IMR-90 (cell line): ENCODE data around the gene TMEFF1. TPM values are rescaled to one million over a fixed set of nuclear protein-coding genes. Genes with fewer than 3 reads are reported as not detected.
A peak's percentile ranks its signal among the peaks of the same experiment; 100 is the strongest.

ENCODE experiments used
- ATAC-seq: fragments of 200-7000 bp; cut with Tn5 transposase; 2 replicates; pipeline ENCODE4 v1.9.1; 2020; ENCODE audit warnings: low read depth, mild to moderate bottlenecking, moderate library complexity
- BruUV-seq: library from RNA; stranded (reverse); fragments of 400-500 nt; replicated peaks from 2 replicates; lab custom pipeline; 2021; lab: Mats Ljungman, UMichigan
- CTCF ChIA-PET: fragments of 300-600 bp; formaldehyde crosslinking; extraction: SDS; loops from one replicate; lab custom pipeline; 2021; ENCODE audit warnings: antibody characterized with exemption; lab: Yijun Ruan, JAX
- POLR2A ChIA-PET: fragments of 300-600 bp; sonication (Branson Sonifier 250); formaldehyde crosslinking; loops from one replicate; lab custom pipeline; 2022; ENCODE audit warnings: antibody characterized with exemption; ENCODE audit not compliant: unreplicated experiment; lab: Charles Lee
- DNase-seq: peaks from one replicate; pipeline ENCODE4 v3.0.0; 2013
- H2AFZ ChIP-seq: replicated peaks from 2 replicates; pipeline ENCODE3; 2013; ENCODE audit warnings: low read length, mild to moderate bottlenecking; ENCODE audit not compliant: poor library complexity
- H2AK5ac ChIP-seq: 2 replicates; pipeline ENCODE4 v1.6.1; 2013; ENCODE audit warnings: low read depth, low read length, inconsistent platforms
- H2AK9ac ChIP-seq: replicated peaks from 2 replicates; pipeline ENCODE3; 2013; ENCODE audit warnings: mild to moderate bottlenecking, low read depth, low read length, moderate library complexity; ENCODE audit not compliant: poor library complexity
- H2BK120ac ChIP-seq: 2 replicates; pipeline ENCODE4 v1.6.1; 2013; ENCODE audit warnings: low read depth, low read length, inconsistent platforms
- H2BK15ac ChIP-seq: 3 replicates; pipeline ENCODE4 v1.6.1; 2013; ENCODE audit warnings: low read depth, low read length, inconsistent platforms
- H2BK20ac ChIP-seq: 2 replicates; pipeline ENCODE4 v1.6.1; 2013; ENCODE audit warnings: low read depth, mild to moderate bottlenecking, inconsistent platforms, low read length, moderate library complexity
- H2BK5ac ChIP-seq: 2 replicates; pipeline ENCODE4 v1.6.1; 2013; ENCODE audit warnings: mild to moderate bottlenecking, low read depth, low read length, inconsistent platforms; ENCODE audit not compliant: poor library complexity, severe bottlenecking
- H3K14ac ChIP-seq: replicated peaks from 2 replicates; pipeline ENCODE4 v1.6.1; 2013; ENCODE audit warnings: low read depth, low read length, inconsistent platforms
- H3K18ac ChIP-seq: 2 replicates; pipeline ENCODE4 v1.6.1; 2013; ENCODE audit warnings: low read depth, low read length, control low read depth
- H3K23ac ChIP-seq: 2 replicates; pipeline ENCODE4 v1.6.1; 2013; ENCODE audit warnings: low read depth, low read length, inconsistent platforms
- H3K27ac ChIP-seq: 2 replicates; pipeline ENCODE4 v1.5.1; 2013; ENCODE audit warnings: mild to moderate bottlenecking, control low read depth, low read length; ENCODE audit not compliant: insufficient read depth
- H3K27me3 ChIP-seq: 2 replicates; pipeline ENCODE4 v1.6.1; 2013; ENCODE audit warnings: low read length; ENCODE audit not compliant: control insufficient read depth, insufficient read depth
- H3K36me3 ChIP-seq: 2 replicates; pipeline ENCODE4 v1.6.1; 2013; ENCODE audit warnings: low read length, mixed read lengths; ENCODE audit not compliant: control insufficient read depth, insufficient read depth
- H3K4ac ChIP-seq: 2 replicates; pipeline ENCODE4 v1.6.1; 2013; ENCODE audit warnings: low read depth, low read length, inconsistent platforms
- H3K4me1 ChIP-seq: 2 replicates; pipeline ENCODE4 v1.6.1; 2013; ENCODE audit warnings: low read length, mixed read lengths; ENCODE audit not compliant: control insufficient read depth, insufficient read depth
- H3K4me2 ChIP-seq: 2 replicates; pipeline ENCODE4 v1.6.1; 2013; ENCODE audit warnings: low read depth, mild to moderate bottlenecking, control low read depth, low read length, moderate library complexity
- H3K4me3 ChIP-seq: 2 replicates; pipeline ENCODE4 v1.5.1; 2013; ENCODE audit warnings: low read depth, mild to moderate bottlenecking, control low read depth, low read length, moderate library complexity; ENCODE audit not compliant: insufficient read depth
- H3K56ac ChIP-seq: 2 replicates; pipeline ENCODE4 v1.6.1; 2013; ENCODE audit warnings: low read length, inconsistent platforms; ENCODE audit not compliant: insufficient read depth; ENCODE audit errors: extremely low read depth
- H3K79me1 ChIP-seq, 2 experiments: 2 replicates each; pipeline ENCODE4 v1.6.1; 2013; ENCODE audit warnings: low read length in 2 of 2, inconsistent platforms in 1 of 2, low read depth in 1 of 2
- H3K9ac ChIP-seq: 2 replicates; pipeline ENCODE4 v1.6.1; 2013; ENCODE audit warnings: low read depth, low read length, control low read depth
- H3K9me1 ChIP-seq: 2 replicates; pipeline ENCODE4 v1.6.1; 2013; ENCODE audit warnings: low read length, inconsistent platforms; ENCODE audit not compliant: insufficient read depth
- H3K9me3 ChIP-seq: 2 replicates; pipeline ENCODE4 v1.6.1; 2013; ENCODE audit warnings: low read length; ENCODE audit not compliant: control insufficient read depth, insufficient read depth
- H4K20me1 ChIP-seq: 2 replicates; pipeline ENCODE4 v1.6.1; 2013; ENCODE audit warnings: low read length, inconsistent platforms; ENCODE audit not compliant: insufficient read depth
- H4K5ac ChIP-seq: 2 replicates; pipeline ENCODE4 v1.6.1; 2013; ENCODE audit warnings: mild to moderate bottlenecking, low read depth, low read length, control low read depth
- H4K8ac ChIP-seq, 2 experiments: 2 replicates each; pipeline ENCODE4 v1.6.1; 2013; ENCODE audit warnings: low read depth in 2 of 2, low read length in 2 of 2, control low read depth in 1 of 2, inconsistent platforms in 1 of 2
- H4K91ac ChIP-seq: 2 replicates; pipeline ENCODE4 v1.6.1; 2013; ENCODE audit warnings: low read depth, low read length, inconsistent platforms; ENCODE audit not compliant: insufficient read depth
- CEBPB ChIP-seq: IDR thresholded peaks from 2 replicates; pipeline ENCODE4 v1.6.1; 2012; ENCODE audit warnings: low read depth, low read length, improper control_type of control experiment
- POLR2A ChIP-seq: IDR thresholded peaks from 2 replicates; pipeline ENCODE4 v1.6.1; 2012; ENCODE audit warnings: mild to moderate bottlenecking, low read depth, low read length
- WGBS, 2 experiments: methylation state at CpG; one replicate each; pipeline versions ENCODE4 v1.1.5 to v1.1.7; 2013; ENCODE audit warnings: missing lambda C conversion rate in 2 of 2; ENCODE audit not compliant: insufficient read length in 1 of 2; ENCODE audit errors: extremely low coverage in 2 of 2; 5-methylcytosine and 5-hydroxymethylcytosine counted together
- dilution Hi-C: fragments of 300-500 bp; cut with HindIII; formaldehyde crosslinking; loops from one replicate; pipeline ENCODE4 v1.14.3; 2018; ENCODE audit warnings: low sequenced_read_pairs; ENCODE audit not compliant: unreplicated experiment
- in situ Hi-C: fragments of 300-500 bp; cut with MboI; formaldehyde crosslinking; loops from 3 replicates; pipeline ENCODE4 v1.14.3; 2019; ENCODE audit warnings: low sequenced_read_pairs, inconsistent platforms, mixed read lengths
- intact Hi-C: fragments of 100-400 bp; cut with micrococcal nuclease; formaldehyde crosslinking; loops from 2 replicates; pipeline ENCODE4 v1.10.0; 2022
- polyA plus RNA-seq, 3 experiments: library from polyadenylated mRNA; depleted of rRNA; stranded (reverse); fragments of >200 nt; gene quantifications; 2 replicates each; pipeline ENCODE4 v1.2.3, GENCODE V29; 2012; ENCODE audit warnings: low replicate concordance in 1 of 3
- total RNA-seq: library from RNA; depleted of rRNA; stranded (reverse); fragments of >200 nt; gene quantifications from 2 replicates; pipeline ENCODE4 v1.2.3, GENCODE V29; 2012

Gene TMEFF1
- total and polyA plus RNA-seq, 2 of the 4 experiments (the other 2 are of a cell fraction): 0.62 to 0.90 TPM

- no TSS peak for BruUV-seq
Measured at GRCh38 chr9:100515578-100516494, 42.9 kb downstream of the TMEFF1 start.

More at GRCh38 chr9:100515578-100516494, 42.9 kb downstream of the TMEFF1 start:
- no peak overlapping the region for H2BK15ac ChIP-seq
- no peak overlapping the region; the same call in 1 of the 2 replicates for H3K14ac ChIP-seq
- no peaks in the 10 kb centered on the region for H3K36me3 ChIP-seq
- no peak overlapping the region for H3K9ac ChIP-seq
- H3K18ac ChIP-seq: no peak overlapping the region
- no peaks in the 10 kb centered on the region; a peak in 2 of 4 replicates for H3K79me1 ChIP-seq
- no peak overlapping the region for H3K56ac ChIP-seq
- H3K9me3 ChIP-seq: no peaks in the 10 kb centered on the region
- no peak overlapping the region for H2BK5ac ChIP-seq
- H3K27me3 ChIP-seq: no peaks in the 10 kb centered on the region
- H4K91ac ChIP-seq: no peak overlapping the region
- no peak overlapping the region for H3K27ac ChIP-seq
- no peak overlapping the region for H3K23ac ChIP-seq
- peak; percentile 34 for DNase-seq
- WGBS, 2 experiments: 0% methylated on average over 1 of the region's 6 CpGs; no CpG with 5 or more reads in 1 of the 2 experiments
- H2BK120ac ChIP-seq: no peak overlapping the region
- no peak overlapping the region for H2AFZ ChIP-seq
- intact Hi-C loops: no loop called here
- H3K4me2 ChIP-seq: no peak overlapping the region
- TF ChIP-seq CEBPB (peak; percentile 72), POLR2A (no peak)
- dilution Hi-C loops: no loop called here
- no peak overlapping the region for H2BK20ac ChIP-seq
- peak; percentile 29; the same call in 1 of the 2 replicates for ATAC-seq
- H4K5ac ChIP-seq: no peak overlapping the region
- no peak overlapping the region for H3K4me3 ChIP-seq
- ChIA-PET CTCF (no interaction called here), POLR2A (no interaction called here)
- H2AK9ac ChIP-seq: no peak overlapping the region
- no peaks in the 10 kb centered on the region for H3K9me1 ChIP-seq
- in situ Hi-C loops: no loop called here
- H3K4ac ChIP-seq: no peak overlapping the region
- no peak overlapping the region for H2AK5ac ChIP-seq
- H4K8ac ChIP-seq: no peak overlapping the region
- peaks cover 2% of the 10 kb centered on the region; the same call in 1 of the 2 replicates for H3K4me1 ChIP-seq
- no peaks in the 10 kb centered on the region for H4K20me1 ChIP-seq
